Naive thymus-derived CD8-positive, alpha-beta T cell (primary cell): Measurements from ENCODE around the gene SPATA20. TPM values are rescaled to one million over a fixed set of nuclear protein-coding genes. Genes with fewer than 3 reads are reported as not detected.

Source experiments
- ATAC-seq, 2 donors: fragments of 150-1000 bp; cut with Tn5 transposase in 1 of 2; sonication (Bioruptor Pico), chemical (Tn5 transposase) in 1 of 2; 1 replicate in 1 of 2; 2 replicates in 1 of 2; pipeline ENCODE4 v1.10.0; 2021; ENCODE audit warnings: mild to moderate bottlenecking in 2 of 2, moderate library complexity in 2 of 2
- POLR2A ChIA-PET: fragments of 350-600 bp; sonication (Branson Sonifier 250); formaldehyde crosslinking; loops from one replicate; lab custom pipeline; 2021; ENCODE audit warnings: antibody characterized with exemption; lab: Charles Lee
- DNase-seq, 10 donors: peaks; one replicate each; pipeline versions ENCODE4 v3.0.0 to v3.0.0-alpha.2; 2020 to 2022
- H3K27ac Mint-ChIP-seq, 10 donors: one replicate each; pipeline ENCODE4 v1.8.0; 2020 to 2022; ENCODE audit warnings: mild to moderate bottlenecking in 10 of 10, mixed read lengths in 10 of 10, moderate library complexity in 4 of 10, inconsistent platforms in 1 of 10
- H3K27me3 Mint-ChIP-seq, 5 donors: one replicate each; pipeline ENCODE4 v1.8.0; 2021 to 2022; ENCODE audit warnings: mixed read lengths in 5 of 5
- H3K36me3 Mint-ChIP-seq, 3 donors: one replicate each; pipeline ENCODE4 v1.8.0; 2020 to 2022; ENCODE audit warnings: mixed read lengths in 3 of 3, mild to moderate bottlenecking in 2 of 3, inconsistent platforms in 1 of 3
- H3K4me1 Mint-ChIP-seq, 4 donors: one replicate each; pipeline ENCODE4 v1.8.0; 2021 to 2022; ENCODE audit warnings: mixed read lengths in 4 of 4
- H3K4me3 Mint-ChIP-seq, 10 donors: one replicate each; pipeline ENCODE4 v1.8.0; 2020 to 2022; ENCODE audit warnings: mild to moderate bottlenecking in 10 of 10, mixed read lengths in 10 of 10, moderate library complexity in 6 of 10, inconsistent platforms in 1 of 10
- H3K9me3 Mint-ChIP-seq, 9 donors: one replicate each; pipeline ENCODE4 v1.8.0; 2020 to 2022; ENCODE audit warnings: mixed read lengths in 9 of 9, mild to moderate bottlenecking in 3 of 9, inconsistent platforms in 1 of 9, moderate library complexity in 1 of 9
- polyA plus RNA-seq, 3 donors: library from polyadenylated mRNA; unstranded; fragments of 300-500 nt; fragmentation: Illumina TruSeq; gene quantifications; one replicate each; pipeline ENCODE4 v1.2.3, GENCODE V29; 2021
- total RNA-seq, 8 experiments: library from RNA in 2 of 8; stranded (reverse) in 2 of 8; gene quantifications; one replicate each; pipeline ENCODE4 v1.2.3 and lab custom pipeline; 2021 to 2026

SPATA20 gene
- total and polyA plus RNA-seq, 5 experiments from 2014 or later = 6.9 to 39.8 (median 8.9) TPM

DNA sequence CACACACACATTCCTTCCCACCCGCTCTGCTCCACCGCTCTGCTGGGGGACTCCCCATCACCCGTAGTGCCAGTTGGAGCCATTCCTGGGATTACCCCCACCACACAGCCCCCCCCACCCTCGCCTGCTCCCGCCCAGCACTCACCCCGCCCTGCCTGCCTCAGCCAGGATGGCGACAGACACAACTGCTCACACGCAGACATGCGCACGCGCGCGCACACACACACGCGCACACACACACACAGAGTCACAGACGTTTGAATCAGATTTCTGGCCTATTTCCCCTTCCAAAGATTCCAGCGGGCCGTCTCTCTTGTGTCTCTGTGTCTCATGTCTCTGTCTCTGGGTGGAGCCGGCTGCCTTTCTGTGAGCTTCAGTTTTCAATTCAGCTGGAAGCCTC, 17.9 kb downstream of the SPATA20 start:
- peaks cover 22 to 73% (median 55%) of the 10 kb centered on the region in 5 donors for H3K27me3 Mint-ChIP-seq
- no peaks in the 10 kb centered on the region for H3K36me3 Mint-ChIP-seq
- POLR2A ChIA-PET = no interaction called here
- H3K9me3 Mint-ChIP-seq = no peaks in the 10 kb centered on the region
- H3K4me1 Mint-ChIP-seq = peaks cover 10 to 38% (median 17%) of the 10 kb centered on the region in 4 donors
- peak in 1 of 10 donors; percentile 34 for DNase-seq
- peak overlapping the region in 4 of 10 donors; percentile 10 to 63 (median 26) for H3K4me3 Mint-ChIP-seq
- no peak for ATAC-seq
- peak overlapping the region in 4 of 10 donors; percentile 18 to 76 (median 46) for H3K27ac Mint-ChIP-seq

DNA sequence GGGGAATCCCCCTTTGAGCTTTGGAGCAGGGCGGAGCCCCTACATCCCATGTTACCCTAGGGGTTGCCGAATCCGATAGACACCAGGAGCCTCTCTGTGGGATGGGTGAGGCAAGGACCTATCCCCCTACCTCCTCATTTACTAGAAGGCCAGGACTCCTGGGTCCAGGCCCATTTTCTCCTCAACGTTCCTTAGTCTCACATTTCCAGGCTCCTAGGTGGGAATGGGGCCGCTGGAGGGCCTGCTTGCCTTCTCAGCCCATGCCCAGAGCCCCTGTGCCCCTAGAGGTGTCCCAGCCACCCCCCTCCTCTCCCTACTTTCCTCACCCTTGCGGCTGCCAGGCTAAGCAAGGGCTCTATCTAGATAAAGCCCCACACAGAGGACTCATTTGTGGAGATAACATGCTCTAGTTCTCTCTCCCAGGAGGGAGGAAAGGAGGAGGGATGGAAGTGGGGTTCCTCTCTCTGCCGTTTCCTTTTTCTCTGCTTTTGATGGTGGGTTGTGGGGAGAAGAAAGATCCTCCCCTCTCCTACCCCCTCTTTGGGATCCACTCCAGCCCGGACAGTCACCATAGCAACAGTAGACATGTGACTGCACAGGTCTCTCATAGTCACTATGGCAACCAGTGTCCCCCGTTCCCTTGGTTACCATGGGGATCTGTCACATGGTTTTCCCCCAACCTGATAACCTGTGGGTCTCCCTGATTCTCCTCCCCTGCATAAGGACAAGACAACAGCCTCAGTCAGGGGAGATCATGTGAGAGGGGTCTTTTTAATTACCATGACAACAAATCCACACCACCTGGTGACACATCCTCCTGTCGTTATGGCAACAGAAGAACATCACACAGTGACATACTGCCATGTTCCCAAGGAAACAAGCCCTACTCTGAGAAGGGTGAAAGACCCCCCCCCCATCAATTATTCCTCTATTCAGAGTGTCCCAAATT, 18.7 kb downstream of the SPATA20 start:
- Mint-ChIP-seq H3K27ac (peak overlapping the region in 7 of 10 donors; percentile 56 to 82 (median 75)), H3K9me3 (no peaks in the 10 kb centered on the region), H3K27me3 (peaks cover 22 to 70% (median 56%) of the 10 kb centered on the region in 5 donors), H3K4me3 (peak overlapping the region in 4 of 10 donors; percentile 4 to 63 (median 34)), H3K36me3 (no peaks in the 10 kb centered on the region), H3K4me1 (peaks cover 9 to 33% (median 14%) of the 10 kb centered on the region in 4 donors)
- peak; percentile 35 to 52 for ATAC-seq
- POLR2A ChIA-PET = no interaction called here
- peak in 4 of 10 donors; percentile 30 to 48 (median 32) for DNase-seq

DNA sequence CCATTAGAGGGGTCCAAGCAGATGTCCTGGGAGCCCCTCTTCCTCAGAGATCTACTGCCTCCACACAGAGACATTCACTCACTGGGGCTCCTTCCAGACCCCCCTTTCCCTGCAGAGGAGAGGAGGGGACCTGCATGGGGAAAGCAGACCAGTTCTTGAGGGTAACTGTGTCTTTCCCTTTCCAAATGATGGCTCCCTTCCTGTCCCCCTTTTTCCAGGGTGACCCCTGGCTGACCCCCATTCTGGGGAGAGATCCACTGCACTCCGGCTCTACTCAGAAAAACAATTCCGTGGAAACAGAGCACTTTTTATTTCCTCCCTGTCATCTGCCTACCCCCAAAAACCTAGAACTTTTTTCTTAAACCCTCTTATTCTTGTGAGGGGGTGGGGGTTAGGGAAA, 19.9 kb downstream of the SPATA20 start:
- peaks cover 25 to 81% (median 63%) of the 10 kb centered on the region in 5 donors for H3K27me3 Mint-ChIP-seq
- H3K4me3 Mint-ChIP-seq = no peak overlapping the region
- H3K4me1 Mint-ChIP-seq = peaks cover 12 to 32% (median 14%) of the 10 kb centered on the region in 4 donors
- ATAC-seq = no peak
- DNase-seq = no peak
- no peaks in the 10 kb centered on the region for H3K9me3 Mint-ChIP-seq
- no peaks in the 10 kb centered on the region for H3K36me3 Mint-ChIP-seq
- POLR2A ChIA-PET = no interaction called here
- peak overlapping the region in 2 of 10 donors; percentile 60 to 76 for H3K27ac Mint-ChIP-seq

GRCh38 chr17:50568659-50569058, 21.7 kb downstream of the SPATA20 start:
- H3K36me3 Mint-ChIP-seq = no peaks in the 10 kb centered on the region
- ATAC-seq = no peak

GRCh38 chr17:50569592-50569991, 22.6 kb downstream of the SPATA20 start:
- POLR2A ChIA-PET = interaction anchor here (0.7 kb wide), 1 partner anchor 1504 kb away, joined by 3 read pairs; no protein-coding TSS in a partner anchor
- no peak overlapping the region for H3K4me3 Mint-ChIP-seq
- DNase-seq (no peak), ATAC-seq (no peak)
- H3K9me3 Mint-ChIP-seq = no peaks in the 10 kb centered on the region
- H3K27ac Mint-ChIP-seq = no peak overlapping the region
- peaks cover 18 to 63% (median 48%) of the 10 kb centered on the region in 5 donors for H3K27me3 Mint-ChIP-seq
- H3K36me3 Mint-ChIP-seq = no peaks in the 10 kb centered on the region
- peaks cover 4 to 17% (median 7%) of the 10 kb centered on the region in 4 donors for H3K4me1 Mint-ChIP-seq

More at GRCh38 chr17:50568659-50569058, 21.7 kb downstream of the SPATA20 start:
- Mint-ChIP-seq H3K4me1 (peaks cover 4 to 23% (median 7%) of the 10 kb centered on the region in 4 donors), H3K27me3 (peaks cover 21 to 72% (median 57%) of the 10 kb centered on the region in 5 donors), H3K9me3 (no peaks in the 10 kb centered on the region), H3K27ac (no peak overlapping the region), H3K4me3 (no peak overlapping the region)
- POLR2A ChIA-PET = no interaction called here
- no peak for DNase-seq

GRCh38 chr17:50570032-50570431, 23.1 kb downstream of the SPATA20 start:
- H3K27me3 Mint-ChIP-seq = peaks cover 16 to 59% (median 44%) of the 10 kb centered on the region in 5 donors
- POLR2A ChIA-PET = interaction anchor here (0.7 kb wide), 1 partner anchor 1505 kb away, joined by 3 read pairs; no protein-coding TSS in a partner anchor
- ATAC-seq (no peak), DNase-seq (no peak)
- H3K9me3 Mint-ChIP-seq = no peaks in the 10 kb centered on the region
- no peak overlapping the region for H3K27ac Mint-ChIP-seq
- peaks cover 4 to 12% (median 6%) of the 10 kb centered on the region in 4 donors for H3K4me1 Mint-ChIP-seq
- no peaks in the 10 kb centered on the region for H3K36me3 Mint-ChIP-seq
- H3K4me3 Mint-ChIP-seq = no peak overlapping the region

- POLR2A ChIA-PET = interaction anchor here (0.6 to 0.7 kb wide), 2 partner anchors 14 to 1505 kb away, joined by 3 read pairs; no protein-coding TSS in a partner anchor
- H3K4me3 Mint-ChIP-seq = no peak overlapping the region
Observed at GRCh38 chr17:50570528-50570927, 23.6 kb downstream of the SPATA20 start.

GRCh38 chr17:50571681-50572080, 24.7 kb downstream of the SPATA20 start:
- no peak for DNase-seq
- POLR2A ChIA-PET = interaction anchor here (1.2 kb wide), 1 partner anchor 10 kb away, joined by 3 read pairs; no protein-coding TSS in a partner anchor
- ATAC-seq = no peak
- H3K36me3 Mint-ChIP-seq = no peaks in the 10 kb centered on the region
- H3K4me3 Mint-ChIP-seq = no peak overlapping the region
- H3K27ac Mint-ChIP-seq = no peak overlapping the region
- H3K27me3 Mint-ChIP-seq = peaks cover 10 to 42% (median 29%) of the 10 kb centered on the region in 5 donors
- H3K9me3 Mint-ChIP-seq = no peaks in the 10 kb centered on the region
- H3K4me1 Mint-ChIP-seq = peaks cover 0 to 4% (median 0%) of the 10 kb centered on the region in 4 donors

More at GRCh38 chr17:50570528-50570927, 23.6 kb downstream of the SPATA20 start:
- Mint-ChIP-seq H3K9me3 (no peaks in the 10 kb centered on the region), H3K36me3 (no peaks in the 10 kb centered on the region), H3K27me3 (peaks cover 15 to 54% (median 40%) of the 10 kb centered on the region in 5 donors), H3K27ac (no peak overlapping the region), H3K4me1 (peaks cover 4 to 7% (median 5%) of the 10 kb centered on the region in 4 donors)
- ATAC-seq = no peak
- no peak for DNase-seq

DNA sequence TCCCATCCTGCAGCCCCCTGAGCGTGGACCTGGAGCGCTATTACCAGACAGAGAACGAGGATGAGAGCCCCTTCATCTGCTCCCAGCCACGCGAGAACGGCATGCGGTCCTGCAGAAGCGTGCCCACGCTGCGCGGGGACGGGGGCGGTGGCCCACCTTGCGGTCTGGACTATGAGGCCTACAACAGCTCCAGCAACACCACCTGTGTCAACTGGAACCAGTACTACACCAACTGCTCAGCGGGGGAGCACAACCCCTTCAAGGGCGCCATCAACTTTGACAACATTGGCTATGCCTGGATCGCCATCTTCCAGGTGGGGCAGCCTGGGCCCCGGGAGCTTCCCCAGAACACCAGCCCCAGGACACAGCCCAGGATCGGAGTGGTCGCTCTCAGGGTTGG, 25.6 kb downstream of the SPATA20 start:
- Mint-ChIP-seq H3K4me3 (no peak overlapping the region), H3K27me3 (peaks cover 7 to 39% (median 24%) of the 10 kb centered on the region in 5 donors), H3K27ac (no peak overlapping the region), H3K4me1 (peaks cover 0 to 4% (median 0%) of the 10 kb centered on the region in 4 donors), H3K9me3 (no peaks in the 10 kb centered on the region), H3K36me3 (no peaks in the 10 kb centered on the region)
- ATAC-seq (no peak), DNase-seq (no peak)
- POLR2A ChIA-PET = interaction anchor here (1.2 kb wide), 1 partner anchor 11 kb away, joined by 3 read pairs; no protein-coding TSS in a partner anchor

DNA sequence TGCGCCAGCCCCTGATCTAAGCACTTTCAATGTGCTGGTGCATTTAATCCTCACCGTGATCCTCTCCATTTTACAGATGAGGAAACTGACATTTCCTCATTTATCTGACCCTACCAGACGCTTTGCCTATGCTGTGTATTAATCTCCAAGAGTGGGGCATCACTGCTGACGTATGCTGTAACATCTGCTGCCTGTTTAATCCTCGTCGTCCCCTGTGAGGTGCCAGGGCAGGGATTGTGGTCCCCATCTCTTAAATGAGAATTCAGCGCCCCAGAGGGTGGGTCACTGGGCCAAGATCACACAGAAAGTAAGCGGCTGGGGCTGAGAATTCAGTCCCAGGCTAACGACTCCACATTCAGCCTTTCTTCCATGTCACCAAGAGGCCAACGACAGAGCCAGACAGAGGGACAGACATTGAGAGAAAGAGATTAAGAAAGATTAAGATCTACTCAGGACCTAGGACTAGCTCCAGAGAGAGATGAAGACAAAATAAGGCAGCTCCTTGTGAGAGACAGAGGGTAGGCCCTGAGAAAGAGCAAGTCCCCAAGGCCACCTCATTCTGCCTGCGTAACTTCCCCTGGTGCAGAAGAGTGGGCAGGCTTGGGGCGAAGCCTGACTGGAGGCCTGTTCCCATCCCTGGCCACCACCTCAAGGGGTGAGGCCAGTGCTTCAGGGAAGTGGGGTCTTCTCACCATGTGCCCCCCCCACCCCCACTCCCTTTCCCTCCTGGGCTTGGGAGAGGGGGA, 27.1 kb downstream of the SPATA20 start:
- no peaks in the 10 kb centered on the region for H3K9me3 Mint-ChIP-seq
- ATAC-seq (no peak), DNase-seq (no peak)
- H3K27me3 Mint-ChIP-seq = peaks cover 6 to 45% (median 19%) of the 10 kb centered on the region in 5 donors
- no peaks in the 10 kb centered on the region for H3K36me3 Mint-ChIP-seq
- no peak overlapping the region for H3K4me3 Mint-ChIP-seq
- POLR2A ChIA-PET = no interaction called here
- H3K27ac Mint-ChIP-seq = no peak overlapping the region
- peaks cover 0 to 4% (median 0%) of the 10 kb centered on the region in 4 donors for H3K4me1 Mint-ChIP-seq

- POLR2A ChIA-PET = no interaction called here
- Mint-ChIP-seq H3K36me3 (no peaks in the 10 kb centered on the region), H3K27me3 (peaks cover 6 to 49% (median 14%) of the 10 kb centered on the region in 5 donors), H3K4me3 (no peak overlapping the region), H3K9me3 (no peaks in the 10 kb centered on the region), H3K4me1 (peaks cover 0 to 4% (median 0%) of the 10 kb centered on the region in 4 donors), H3K27ac (no peak overlapping the region)
- DNase-seq (no peak), ATAC-seq (no peak)
Observed at GRCh38 chr17:50575581-50576210, 28.7 kb downstream of the SPATA20 start.

GRCh38 chr17:50576864-50577263, 29.9 kb downstream of the SPATA20 start:
- H3K36me3 Mint-ChIP-seq = no peaks in the 10 kb centered on the region
- peaks cover 7 to 49% (median 20%) of the 10 kb centered on the region in 5 donors for H3K27me3 Mint-ChIP-seq
- ATAC-seq (no peak), DNase-seq (no peak)
- H3K9me3 Mint-ChIP-seq = no peaks in the 10 kb centered on the region
- no peak overlapping the region for H3K27ac Mint-ChIP-seq
- POLR2A ChIA-PET = no interaction called here
- H3K4me1 Mint-ChIP-seq = peaks cover 0 to 3% (median 0%) of the 10 kb centered on the region in 4 donors
- no peak overlapping the region for H3K4me3 Mint-ChIP-seq
